GM12878 (cell line): ENCODE results near the gene PMF1. TPM values are rescaled to one million over a fixed set of nuclear protein-coding genes. Genes with fewer than 3 reads are reported as not detected.

Source experiments
- ATAC-seq: fragments of 200-7000 bp; cut with Tn5 transposase; 3 replicates; pipeline ENCODE4 v1.9.1; 2020; ENCODE audit warnings: mild to moderate bottlenecking, moderate library complexity
- BruUV-seq: library from RNA; stranded (reverse); fragments of 400-500 nt; replicated peaks from 2 replicates; lab custom pipeline; 2021; lab: Mats Ljungman, UMichigan
- CTCF ChIA-PET: fragments of 300-600 bp; sonication (Branson Sonifier 250); formaldehyde crosslinking; extraction: SDS; loops from one replicate; lab custom pipeline; 2021; ENCODE audit warnings: inconsistent platforms; lab: Yijun Ruan, JAX
- POLR2A ChIA-PET: fragments of 350-600 bp; formaldehyde crosslinking; extraction: SDS; loops from one replicate; lab custom pipeline; 2021; ENCODE audit warnings: inconsistent platforms; lab: Charles Lee
- RAD21 ChIA-PET: fragments of 300-600 bp; sonication (Branson Sonifier 250); formaldehyde crosslinking; loops from one replicate; lab custom pipeline; 2023; ENCODE audit warnings: antibody characterized with exemption; ENCODE audit not compliant: unreplicated experiment; lab: Charles Lee
- SMC1A ChIA-PET: fragments of 300-600 bp; sonication (Branson Sonifier 250); formaldehyde crosslinking; loops from one replicate; lab custom pipeline; 2023; ENCODE audit not compliant: unreplicated experiment, uncharacterized antibody; lab: Charles Lee
- DNase-seq: peaks from one replicate; pipeline ENCODE4 v3.0.0-alpha.2; 2011; ENCODE audit warnings: low read depth, low spot score
- FAIRE-seq: peaks from 3 replicates; lab custom pipeline; 2011; peaks lifted over from hg19 to GRCh38; lab: Jason Lieb, UNC
- H2AFZ ChIP-seq: 2 replicates; pipeline ENCODE4 v1.6.0; 2011; ENCODE audit warnings: low read depth, low read length, control low read depth; ENCODE audit not compliant: control insufficient read depth
- H3K27ac ChIP-seq: 2 replicates; pipeline ENCODE4 v1.5.1; 2011; ENCODE audit warnings: control low read depth; ENCODE audit not compliant: control insufficient read depth, insufficient read depth
- H3K27me3 ChIP-seq, 2 experiments: replicated peaks in 1 of 2; 2 replicates each; pipeline versions ENCODE4 v1.6.0 to v1.6.1; 2011; ENCODE audit warnings: low read length in 1 of 2; ENCODE audit not compliant: control insufficient read depth in 2 of 2, insufficient read depth in 2 of 2
- H3K36me3 ChIP-seq, 2 experiments: 2 replicates each; pipeline ENCODE4 v1.5.1; 2011; ENCODE audit warnings: low read length in 1 of 2; ENCODE audit not compliant: control insufficient read depth in 2 of 2, insufficient read depth in 2 of 2
- H3K4me1 ChIP-seq: 2 replicates; pipeline ENCODE4 v1.6.1; 2011; ENCODE audit warnings: mild to moderate bottlenecking, low read length, moderate library complexity, mixed read lengths; ENCODE audit not compliant: control insufficient read depth, insufficient read depth
- H3K4me2 ChIP-seq: 2 replicates; pipeline ENCODE4 v1.6.0; 2011; ENCODE audit warnings: control low read depth; ENCODE audit not compliant: control insufficient read depth, insufficient read depth
- H3K4me3 ChIP-seq: fragments of 200-600 bp; sonication (generic); 2 replicates; pipeline ENCODE4 v1.5.1; 2016
- H3K79me2 ChIP-seq: 2 replicates; pipeline ENCODE4 v1.6.0; 2011; ENCODE audit warnings: low read length; ENCODE audit not compliant: control insufficient read depth, insufficient read depth
- H3K9ac ChIP-seq: 2 replicates; pipeline ENCODE4 v1.8.0; 2011; ENCODE audit warnings: low read length, control low read depth, mixed read lengths; ENCODE audit not compliant: control insufficient read depth, insufficient read depth
- H3K9me3 ChIP-seq: replicated peaks from 3 replicates; pipeline ENCODE4 v1.5.1; 2011; ENCODE audit warnings: mild to moderate bottlenecking, low read length; ENCODE audit not compliant: control insufficient read depth, insufficient read depth
- H4K20me1 ChIP-seq: 2 replicates; pipeline ENCODE4 v1.6.0; 2011; ENCODE audit not compliant: control insufficient read depth, insufficient read depth
- BHLHE40 ChIP-seq, 2 experiments: fragments of 450-650 bp in 1 of 2; IDR thresholded peaks; 2 replicates each; pipeline ENCODE4 v1.6.1; 2011 to 2017; ENCODE audit warnings: low read depth in 2 of 2, borderline replicate concordance in 1 of 2, improper control_type of control experiment in 1 of 2, low read length in 1 of 2, mild to moderate bottlenecking in 1 of 2
- E2F4 ChIP-seq: IDR thresholded peaks from 2 replicates; pipeline ENCODE4 v1.6.1; 2012; ENCODE audit warnings: low read depth, low read length, improper control_type of control experiment
- JUNB ChIP-seq: IDR thresholded peaks from 2 replicates; pipeline ENCODE4 v1.6.1; 2016; ENCODE audit warnings: antibody characterized with exemption, mild to moderate bottlenecking
- MEF2A ChIP-seq: IDR thresholded peaks from 2 replicates; pipeline ENCODE4 v1.6.1; 2011; ENCODE audit warnings: low read depth, mild to moderate bottlenecking, low read length, moderate library complexity; ENCODE audit not compliant: insufficient read depth
- MTA2 ChIP-seq: fragments of 450-650 bp; IDR thresholded peaks from 2 replicates; pipeline ENCODE4 v1.6.1; 2016; ENCODE audit warnings: low read depth, mild to moderate bottlenecking, moderate library complexity
- PML ChIP-seq: IDR thresholded peaks from 2 replicates; pipeline ENCODE4 v1.6.1; 2012; ENCODE audit warnings: low read length, inconsistent platforms
- POLR2AphosphoS5 ChIP-seq: IDR thresholded peaks from 2 replicates; pipeline ENCODE4 v1.6.1; 2011; ENCODE audit warnings: mild to moderate bottlenecking, low read length, inconsistent platforms
- RUNX3 ChIP-seq: IDR thresholded peaks from 2 replicates; pipeline ENCODE4 v1.6.1; 2012; ENCODE audit warnings: low read length, inconsistent platforms
- SMC3 ChIP-seq: IDR thresholded peaks from 2 replicates; pipeline ENCODE4 v1.6.1; 2011; ENCODE audit warnings: low read length, improper control_type of control experiment, borderline replicate concordance
- SPI1 ChIP-seq: IDR thresholded peaks from 2 replicates; pipeline ENCODE4 v1.6.1; 2011; ENCODE audit warnings: low read depth, mild to moderate bottlenecking, low read length, moderate library complexity, borderline replicate concordance; ENCODE audit not compliant: insufficient read depth
- YY1 ChIP-seq: IDR thresholded peaks from 2 replicates; pipeline ENCODE4 v1.6.1; 2011; ENCODE audit warnings: low read depth, mild to moderate bottlenecking, low read length
- WGBS: methylation state at CpG from one replicate; pipeline ENCODE4 v1.1.6; 2016; ENCODE audit warnings: low lambda C conversion rate; ENCODE audit not compliant: insufficient replicate concordance, insufficient coverage; ENCODE audit errors: missing lambda C conversion rate; 5-methylcytosine and 5-hydroxymethylcytosine counted together
- in situ Hi-C: fragments of 300-500 bp; cut with MboI; formaldehyde crosslinking; loops from 9 replicates; pipeline ENCODE4 v1.14.3; 2018; ENCODE audit warnings: mixed read lengths
- intact Hi-C: fragments of 100-400 bp; cut with micrococcal nuclease; formaldehyde crosslinking; loops from one replicate; pipeline ENCODE4 v1.14.2; 2022; ENCODE audit not compliant: unreplicated experiment
- polyA plus RNA-seq, 11 experiments: library from polyadenylated mRNA; depleted of rRNA in 4 of 11; unstranded in 6 of 11; stranded (reverse) in 5 of 11; fragments of >200 nt; fragmentation: Nextera tagmentation in 4 of 11; fragmentation: Illumina TruSeq in 1 of 11; extraction: Ambion mirVana in 4 of 11; extraction: Trizol in 1 of 11; gene quantifications; 1 replicate in 1 of 11; 2 replicates in 10 of 11; pipeline versions ENCODE4 v1.2.1 to v1.2.3, GENCODE V29; 2011 to 2016; ENCODE audit warnings: inconsistent platforms in 2 of 11, missing spikeins in 2 of 11, low read depth in 1 of 11
- total RNA-seq, 4 experiments: library from RNA; depleted of rRNA in 3 of 4; stranded (reverse); fragments of >200 nt in 3 of 4; fragmentation: Illumina TruSeq in 1 of 4; extraction: Trizol in 1 of 4; gene quantifications; 2 replicates each; pipeline versions ENCODE4 v1.2.1 to v1.2.3, GENCODE V29; 2013 to 2021
- TF ChIP-seq, protein P1 (sequence below): IDR thresholded peaks from 2 replicates; pipeline ENCODE4 v1.6.1; 2011; ENCODE audit warnings: low read depth, mild to moderate bottlenecking, low read length, moderate library complexity, borderline replicate concordance; ENCODE audit errors: extremely low read depth
- TF ChIP-seq, protein P2 (sequence below): fragments of 450-650 bp; IDR thresholded peaks from 2 replicates; pipeline ENCODE4 v1.6.1; 2017; ENCODE audit warnings: mild to moderate bottlenecking, low read depth, inconsistent platforms; ENCODE audit not compliant: poor library complexity, severe bottlenecking
- TF ChIP-seq, protein P3 (sequence below): fragments of 450-650 bp; IDR thresholded peaks from 2 replicates; pipeline ENCODE4 v1.6.1; 2018; ENCODE audit warnings: borderline replicate concordance, mild to moderate bottlenecking; ENCODE audit not compliant: partially characterized antibody

PMF1 gene
- total and polyA plus RNA-seq, 10 of the 15 experiments (the other 5 are each of a cell fraction or from before 2014, with no cell fraction given) = 6.7 to 105 (median 67.3) TPM

DNA sequence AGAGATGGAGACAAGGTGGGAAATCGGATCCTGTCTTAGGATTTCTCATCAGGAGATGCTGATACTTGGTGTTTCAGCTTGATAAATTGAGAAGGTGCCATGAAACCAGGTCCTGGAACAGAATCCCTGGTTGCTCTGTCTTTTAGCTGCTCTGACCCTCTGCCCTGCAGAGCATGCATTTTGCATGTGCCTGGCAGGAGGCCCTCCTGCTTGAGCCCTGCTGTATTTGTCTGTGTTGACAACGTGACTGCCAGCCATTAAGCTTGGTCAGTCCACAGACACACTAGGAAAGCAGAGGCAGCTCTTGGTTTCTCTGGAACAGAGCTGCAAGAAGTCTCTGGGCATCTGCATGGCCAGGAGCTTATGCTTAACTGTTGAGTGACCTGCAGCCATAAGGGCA lies 16.4 kb upstream of the PMF1 start (continued):
- no peak for TF ChIP-seq PML
- TF ChIP-seq E2F4 = no peak
- no peak for TF ChIP-seq YY1
- TF ChIP-seq POLR2AphosphoS5 = no peak
- TF ChIP-seq, protein P1, sequence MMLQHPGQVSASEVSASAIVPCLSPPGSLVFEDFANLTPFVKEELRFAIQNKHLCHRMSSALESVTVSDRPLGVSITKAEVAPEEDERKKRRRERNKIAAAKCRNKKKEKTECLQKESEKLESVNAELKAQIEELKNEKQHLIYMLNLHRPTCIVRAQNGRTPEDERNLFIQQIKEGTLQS = no peak

GRCh38 chr1:156198831-156199349 lies 13.9 kb upstream of the PMF1 start:
- no peaks in the 10 kb centered on the region for H3K27me3 ChIP-seq
- BruUV-seq = no TSS peak
- WGBS = 0% methylated on average over 5 of the region's 5 CpGs
- no peaks in the 10 kb centered on the region for H4K20me1 ChIP-seq
- CTCF ChIA-PET = interaction anchor here (1.1 to 7.2 kb wide), 11 partner anchors 14 to 121 kb away, joined by 3 to 76 read pairs (median 4); partner anchors contain the start of genes PMF1, SEMA4A and SMG5
- POLR2A ChIA-PET = interaction anchor here (0.5 to 11.8 kb wide), 12 partner anchors 13 to 84 kb away, joined by 3 to 158 read pairs (median 4); partner anchors contain the start of genes PMF1, SEMA4A and SMG5
- H2AFZ ChIP-seq = no peak overlapping the region
- in situ Hi-C loops = no loop called here
- H3K36me3 ChIP-seq = peaks cover 8 to 12% of the 10 kb centered on the region in 2 experiments; a peak in 3 of 4 replicates
- SMC1A ChIA-PET = interaction anchor here (0.6 to 6.5 kb wide), 15 partner anchors 10 to 1081 kb away, joined by 3 to 50 read pairs (median 6); partner anchors contain the start of genes PMF1, SEMA4A and SMG5
- H3K27ac ChIP-seq = peak overlapping the region; percentile 69
- FAIRE-seq (no peak), ATAC-seq (peak; percentile 80), DNase-seq (peak; percentile 41)
- intact Hi-C loops = loop anchor here (2.0 kb wide), 1 partner anchor 44 kb away; no protein-coding TSS in a partner anchor
- peak overlapping the region; percentile 50; the same call in 1 of the 2 replicates for H3K4me3 ChIP-seq
- H3K4me1 ChIP-seq = peaks cover 11% of the 10 kb centered on the region
- peak overlapping the region; percentile 4; the same call in 1 of the 2 replicates for H3K9ac ChIP-seq
- RAD21 ChIA-PET = interaction anchor here (0.7 to 7.4 kb wide), 10 partner anchors 13 to 102 kb away, joined by 3 to 139 read pairs (median 5); partner anchors contain the start of genes PMF1 and SEMA4A
- no peaks in the 10 kb centered on the region for H3K9me3 ChIP-seq
- peak overlapping the region; percentile 62 for H3K4me2 ChIP-seq
- peaks cover 79% of the 10 kb centered on the region for H3K79me2 ChIP-seq
- TF ChIP-seq MEF2A (no peak), MTA2 (peak; percentile 43; the same call in 1 of the 2 replicates), JUNB (peak; percentile 63), SPI1 (0 out of 2 replicates have a peak, but pooled peaks have one; percentile 27), RUNX3 (peak; percentile 74), BHLHE40 (IDR thresholded peaks at IDR 0.05; ENCODE audit: borderline replicate concordance in 1 of 2, low read depth in 2 of 2, low read length in 1 of 2) (no peak), SMC3 (0 out of 2 replicates have a peak, but pooled peaks have one; percentile 1)
- TF ChIP-seq, protein P1 = no peak
- TF ChIP-seq, protein P2, sequence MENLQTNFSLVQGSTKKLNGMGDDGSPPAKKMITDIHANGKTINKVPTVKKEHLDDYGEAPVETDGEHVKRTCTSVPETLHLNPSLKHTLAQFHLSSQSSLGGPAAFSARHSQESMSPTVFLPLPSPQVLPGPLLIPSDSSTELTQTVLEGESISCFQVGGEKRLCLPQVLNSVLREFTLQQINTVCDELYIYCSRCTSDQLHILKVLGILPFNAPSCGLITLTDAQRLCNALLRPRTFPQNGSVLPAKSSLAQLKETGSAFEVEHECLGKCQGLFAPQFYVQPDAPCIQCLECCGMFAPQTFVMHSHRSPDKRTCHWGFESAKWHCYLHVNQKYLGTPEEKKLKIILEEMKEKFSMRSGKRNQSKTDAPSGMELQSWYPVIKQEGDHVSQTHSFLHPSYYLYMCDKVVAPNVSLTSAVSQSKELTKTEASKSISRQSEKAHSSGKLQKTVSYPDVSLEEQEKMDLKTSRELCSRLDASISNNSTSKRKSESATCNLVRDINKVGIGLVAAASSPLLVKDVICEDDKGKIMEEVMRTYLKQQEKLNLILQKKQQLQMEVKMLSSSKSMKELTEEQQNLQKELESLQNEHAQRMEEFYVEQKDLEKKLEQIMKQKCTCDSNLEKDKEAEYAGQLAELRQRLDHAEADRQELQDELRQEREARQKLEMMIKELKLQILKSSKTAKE = peak; percentile 44
- TF ChIP-seq, protein P3, sequence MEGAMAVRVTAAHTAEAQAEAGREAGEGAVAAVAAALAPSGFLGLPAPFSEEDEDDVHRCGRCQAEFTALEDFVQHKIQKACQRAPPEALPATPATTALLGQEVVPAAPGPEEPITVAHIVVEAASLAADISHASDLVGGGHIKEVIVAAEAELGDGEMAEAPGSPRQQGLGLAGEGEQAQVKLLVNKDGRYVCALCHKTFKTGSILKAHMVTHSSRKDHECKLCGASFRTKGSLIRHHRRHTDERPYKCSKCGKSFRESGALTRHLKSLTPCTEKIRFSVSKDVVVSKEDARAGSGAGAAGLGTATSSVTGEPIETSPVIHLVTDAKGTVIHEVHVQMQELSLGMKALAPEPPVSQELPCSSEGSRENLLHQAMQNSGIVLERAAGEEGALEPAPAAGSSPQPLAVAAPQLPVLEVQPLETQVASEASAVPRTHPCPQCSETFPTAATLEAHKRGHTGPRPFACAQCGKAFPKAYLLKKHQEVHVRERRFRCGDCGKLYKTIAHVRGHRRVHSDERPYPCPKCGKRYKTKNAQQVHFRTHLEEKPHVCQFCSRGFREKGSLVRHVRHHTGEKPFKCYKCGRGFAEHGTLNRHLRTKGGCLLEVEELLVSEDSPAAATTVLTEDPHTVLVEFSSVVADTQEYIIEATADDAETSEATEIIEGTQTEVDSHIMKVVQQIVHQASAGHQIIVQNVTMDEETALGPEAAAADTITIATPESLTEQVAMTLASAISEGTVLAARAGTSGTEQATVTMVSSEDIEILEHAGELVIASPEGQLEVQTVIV = no peak
